ENCODE results near the gene NCL. TPM values are rescaled to one million over a fixed set of nuclear protein-coding genes. Genes with fewer than 3 reads are reported as not detected.

The NCL gene
- total and polyA plus RNA-seq, 2 of the 4 experiments (the other 2 are of a cell fraction) = 267 to 289 TPM

DNA sequence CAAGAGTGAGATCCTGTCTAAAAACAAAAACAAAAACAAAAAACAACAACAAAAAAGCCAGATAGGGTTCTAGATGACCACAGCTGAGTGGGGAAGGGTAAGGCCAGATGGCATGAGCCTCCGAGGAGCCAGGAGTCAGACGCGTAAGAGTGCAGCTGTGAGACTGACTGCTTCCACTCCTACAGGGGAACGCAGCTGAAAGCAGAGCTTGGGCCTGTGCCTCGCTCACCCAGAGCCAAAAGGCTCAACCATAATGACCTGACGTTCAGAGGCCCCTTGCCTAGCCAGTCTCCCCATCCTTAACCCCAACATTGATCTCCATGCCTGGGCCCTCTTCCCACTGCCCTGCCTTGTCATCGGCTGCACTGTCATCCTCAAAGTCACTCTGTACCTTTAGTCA is 26.5 kb upstream of the NCL start:
- H3K4ac ChIP-seq (ENCODE audit: low read depth, low read length) = no peak overlapping the region
- H3K9ac ChIP-seq (ENCODE audit: low read depth, low read length) = no peak overlapping the region
- H4K91ac ChIP-seq (ENCODE audit: insufficient read depth, low read depth, low read length) = no peak overlapping the region
- BruUV-seq (replicated peaks) = no TSS peak
- H3K56ac ChIP-seq (ENCODE audit: extremely low read depth, insufficient read depth, low read length) = no peak overlapping the region
- H4K20me1 ChIP-seq (ENCODE audit: insufficient read depth, low read length) = no peaks in the 10 kb centered on the region
- no peak overlapping the region for H3K4me3 ChIP-seq (ENCODE audit: insufficient read depth, low read depth, low read length)
- H3K27ac ChIP-seq (ENCODE audit: insufficient read depth, low read length) = no peak overlapping the region
- H2BK120ac ChIP-seq (ENCODE audit: low read depth, low read length) = no peak overlapping the region
- no peaks in the 10 kb centered on the region for H3K79me1 ChIP-seq (ENCODE audit: low read depth in 1 of 2, low read length in 2 of 2)
- ChIA-PET POLR2A (ENCODE audit: unreplicated experiment) (no interaction called here), CTCF (no interaction called here)
- no peak overlapping the region for H2AK9ac ChIP-seq (replicated peaks; ENCODE audit: low read depth, low read length, poor library complexity)
- no peak overlapping the region for H2BK20ac ChIP-seq (ENCODE audit: low read depth, low read length)
- no peak overlapping the region for H2BK5ac ChIP-seq (ENCODE audit: low read depth, low read length, poor library complexity, severe bottlenecking)
- H2AK5ac ChIP-seq (ENCODE audit: low read depth, low read length) = no peak overlapping the region
- H4K5ac ChIP-seq (ENCODE audit: low read depth, low read length) = no peak overlapping the region
- no peaks in the 10 kb centered on the region for H3K36me3 ChIP-seq (ENCODE audit: control insufficient read depth, insufficient read depth, low read length)
- H3K14ac ChIP-seq (replicated peaks; ENCODE audit: low read depth, low read length) = no peak overlapping the region
- intact Hi-C loops (cut with micrococcal nuclease) (no loop called here), in situ Hi-C loops (cut with MboI; ENCODE audit: low sequenced_read_pairs) (no loop called here), dilution Hi-C loops (cut with HindIII; ENCODE audit: low sequenced_read_pairs, unreplicated experiment) (no loop called here)
- TF ChIP-seq POLR2A (IDR thresholded peaks at IDR 0.05; ENCODE audit: low read depth, low read length) (no peak), CHD1 (IDR thresholded peaks at IDR 0.05; ENCODE audit: low read depth, low read length) (no peak), RAD21 (IDR thresholded peaks at IDR 0.05; ENCODE audit: low read length) (no peak), MXI1 (IDR thresholded peaks at IDR 0.05; ENCODE audit: borderline replicate concordance, low read depth, low read length) (no peak), MAZ (IDR thresholded peaks at IDR 0.05; ENCODE audit: borderline replicate concordance, low read depth, low read length) (no peak)
- TF ChIP-seq, protein P1, sequence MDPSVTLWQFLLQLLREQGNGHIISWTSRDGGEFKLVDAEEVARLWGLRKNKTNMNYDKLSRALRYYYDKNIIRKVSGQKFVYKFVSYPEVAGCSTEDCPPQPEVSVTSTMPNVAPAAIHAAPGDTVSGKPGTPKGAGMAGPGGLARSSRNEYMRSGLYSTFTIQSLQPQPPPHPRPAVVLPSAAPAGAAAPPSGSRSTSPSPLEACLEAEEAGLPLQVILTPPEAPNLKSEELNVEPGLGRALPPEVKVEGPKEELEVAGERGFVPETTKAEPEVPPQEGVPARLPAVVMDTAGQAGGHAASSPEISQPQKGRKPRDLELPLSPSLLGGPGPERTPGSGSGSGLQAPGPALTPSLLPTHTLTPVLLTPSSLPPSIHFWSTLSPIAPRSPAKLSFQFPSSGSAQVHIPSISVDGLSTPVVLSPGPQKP (IDR thresholded peaks at IDR 0.05; ENCODE audit: borderline replicate concordance, low read depth, low read length) = no peak
- H2BK15ac ChIP-seq (ENCODE audit: low read depth, low read length) = no peak overlapping the region
- no peak overlapping the region for H3K18ac ChIP-seq (ENCODE audit: low read depth, low read length)
- peaks cover 5% of the 10 kb centered on the region; the same call in 1 of the 2 replicates for H3K27me3 ChIP-seq (ENCODE audit: control insufficient read depth, insufficient read depth, low read length)
- DNase-seq (no peak), ATAC-seq (ENCODE audit: low read depth) (no peak)
- H3K9me3 ChIP-seq (ENCODE audit: control insufficient read depth, insufficient read depth, low read length) = no peaks in the 10 kb centered on the region
- no peaks in the 10 kb centered on the region for H3K4me1 ChIP-seq (ENCODE audit: control insufficient read depth, insufficient read depth, low read length)
- no peak overlapping the region for H4K8ac ChIP-seq (ENCODE audit: low read depth in 2 of 2, low read length in 2 of 2)
- no peak overlapping the region for H3K23ac ChIP-seq (ENCODE audit: low read depth, low read length)
- H3K9me1 ChIP-seq (ENCODE audit: insufficient read depth, low read length) = no peaks in the 10 kb centered on the region
- no peak overlapping the region for H3K4me2 ChIP-seq (ENCODE audit: low read depth, low read length)
- 100% methylated on average over 4 of the region's 7 CpGs; no CpG with 5 or more reads in 1 of the 2 experiments for WGBS, 2 experiments (ENCODE audit: extremely low coverage in 2 of 2, insufficient read length in 1 of 2)
- no peak overlapping the region for H2AFZ ChIP-seq (replicated peaks; ENCODE audit: low read length, poor library complexity)
